WI38 (cell line): ENCODE results near the gene LIMCH1.

ENCODE experiments used
- H3K4me3 ChIP-seq: 2 replicates; pipeline ENCODE4 v1.5.1; 2011; ENCODE audit warnings: low read depth, mild to moderate bottlenecking, control low read depth, low read length
- TF ChIP-seq, protein P1 (sequence below): IDR thresholded peaks from 2 replicates; pipeline ENCODE4 v1.5.1; 2012; ENCODE audit warnings: low read depth, mild to moderate bottlenecking, control low read depth, low read length

The LIMCH1 gene

DNA sequence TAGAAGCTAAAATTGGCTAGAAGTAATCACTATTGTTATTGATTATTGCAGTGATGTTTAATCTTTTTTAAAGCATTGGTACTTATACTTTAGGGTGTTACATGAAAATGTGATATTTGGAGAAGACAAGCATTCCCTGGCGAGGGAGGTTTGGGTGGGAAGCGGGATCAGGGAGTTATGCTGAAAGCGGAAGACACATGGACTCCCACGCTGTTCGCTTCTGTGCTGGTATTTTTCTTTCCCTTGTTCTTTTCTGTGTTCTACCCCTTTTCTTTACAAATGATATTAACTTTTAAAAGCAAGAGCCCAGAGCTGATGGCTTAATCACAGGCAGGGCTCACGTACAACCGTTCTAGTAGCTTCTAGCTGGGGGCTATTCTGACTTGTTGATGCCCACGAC is 148.9 kb downstream of the LIMCH1 start:
- TF ChIP-seq, protein P1, sequence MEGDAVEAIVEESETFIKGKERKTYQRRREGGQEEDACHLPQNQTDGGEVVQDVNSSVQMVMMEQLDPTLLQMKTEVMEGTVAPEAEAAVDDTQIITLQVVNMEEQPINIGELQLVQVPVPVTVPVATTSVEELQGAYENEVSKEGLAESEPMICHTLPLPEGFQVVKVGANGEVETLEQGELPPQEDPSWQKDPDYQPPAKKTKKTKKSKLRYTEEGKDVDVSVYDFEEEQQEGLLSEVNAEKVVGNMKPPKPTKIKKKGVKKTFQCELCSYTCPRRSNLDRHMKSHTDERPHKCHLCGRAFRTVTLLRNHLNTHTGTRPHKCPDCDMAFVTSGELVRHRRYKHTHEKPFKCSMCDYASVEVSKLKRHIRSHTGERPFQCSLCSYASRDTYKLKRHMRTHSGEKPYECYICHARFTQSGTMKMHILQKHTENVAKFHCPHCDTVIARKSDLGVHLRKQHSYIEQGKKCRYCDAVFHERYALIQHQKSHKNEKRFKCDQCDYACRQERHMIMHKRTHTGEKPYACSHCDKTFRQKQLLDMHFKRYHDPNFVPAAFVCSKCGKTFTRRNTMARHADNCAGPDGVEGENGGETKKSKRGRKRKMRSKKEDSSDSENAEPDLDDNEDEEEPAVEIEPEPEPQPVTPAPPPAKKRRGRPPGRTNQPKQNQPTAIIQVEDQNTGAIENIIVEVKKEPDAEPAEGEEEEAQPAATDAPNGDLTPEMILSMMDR, result no peak
- H3K4me3 ChIP-seq, result no peak overlapping the region

DNA sequence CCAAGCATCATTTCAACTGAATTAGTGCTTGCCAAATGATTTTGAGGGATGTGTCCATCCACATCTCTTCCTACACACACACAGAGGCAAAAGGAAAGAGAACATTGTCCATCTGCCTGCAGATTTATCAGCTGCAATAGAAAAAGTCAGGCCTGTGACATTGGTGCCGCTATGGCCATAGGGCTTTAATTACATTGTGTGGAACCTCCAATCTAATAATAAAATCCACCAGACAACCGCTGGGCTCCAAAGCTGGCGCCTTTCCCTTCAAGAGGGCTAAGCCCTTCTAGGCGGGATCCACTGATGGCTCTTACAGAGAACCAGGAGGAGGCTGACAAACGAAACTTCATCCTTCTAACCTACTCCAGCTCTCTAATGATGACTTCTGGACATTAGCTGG is 150.0 kb downstream of the LIMCH1 start:
- TF ChIP-seq, protein P1, result no peak
- no peak overlapping the region for H3K4me3 ChIP-seq

DNA sequence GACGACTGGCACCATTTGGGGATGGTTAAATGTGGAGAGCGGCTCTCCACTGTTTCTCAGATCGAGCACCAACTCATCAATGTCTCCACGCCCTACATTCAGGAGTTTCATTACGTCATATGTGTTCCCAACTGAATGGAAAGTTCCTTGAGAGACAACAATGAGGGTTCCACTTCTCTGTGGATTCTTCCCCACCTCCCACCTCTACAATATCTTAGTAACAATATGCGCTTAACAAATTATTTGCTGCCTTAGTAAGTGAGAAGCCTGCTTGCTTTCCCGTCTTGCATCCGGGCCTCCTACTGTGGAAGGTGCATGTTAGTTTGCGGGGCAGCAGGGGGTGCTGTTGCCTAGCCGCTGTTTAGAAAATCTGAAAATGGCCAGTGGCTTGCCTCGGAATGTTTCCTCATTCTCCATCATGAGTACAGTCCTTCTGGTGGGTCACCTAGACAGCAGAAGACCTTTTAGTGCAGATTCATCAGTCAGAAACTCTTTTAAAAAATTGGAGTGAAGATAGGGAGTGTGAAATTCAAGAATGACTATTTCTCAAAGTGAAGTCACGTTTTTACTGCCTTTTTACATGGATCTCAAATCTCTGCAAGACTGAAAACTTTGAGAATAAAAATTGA is 154.9 kb downstream of the LIMCH1 start:
- TF ChIP-seq, protein P1, result peak; percentile 90
- no peak overlapping the region; the same call in 1 of the 2 replicates for H3K4me3 ChIP-seq

DNA sequence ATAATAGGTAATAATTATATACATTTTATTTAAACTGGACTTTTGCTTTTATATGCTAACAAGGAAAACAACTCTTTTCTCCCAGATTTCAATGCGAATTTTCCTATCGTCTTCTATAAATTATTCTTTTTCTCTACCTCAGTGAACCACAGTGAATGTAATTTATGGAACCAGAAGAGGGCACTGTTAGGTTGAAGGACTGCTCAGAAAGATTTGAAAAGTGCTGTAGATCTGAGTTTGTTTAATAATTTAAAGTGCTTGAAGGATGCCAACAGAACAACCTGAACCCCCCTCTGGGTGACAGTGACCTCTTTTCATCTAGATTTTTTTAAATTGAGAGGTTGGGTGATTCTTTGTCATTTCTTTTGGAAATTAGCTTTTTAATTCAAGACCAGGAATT is 155.7 kb downstream of the LIMCH1 start:
- H3K4me3 ChIP-seq, result no peak overlapping the region
- TF ChIP-seq, protein P1, result 0 out of 2 replicates have a peak, but pooled peaks have one; percentile 23

DNA sequence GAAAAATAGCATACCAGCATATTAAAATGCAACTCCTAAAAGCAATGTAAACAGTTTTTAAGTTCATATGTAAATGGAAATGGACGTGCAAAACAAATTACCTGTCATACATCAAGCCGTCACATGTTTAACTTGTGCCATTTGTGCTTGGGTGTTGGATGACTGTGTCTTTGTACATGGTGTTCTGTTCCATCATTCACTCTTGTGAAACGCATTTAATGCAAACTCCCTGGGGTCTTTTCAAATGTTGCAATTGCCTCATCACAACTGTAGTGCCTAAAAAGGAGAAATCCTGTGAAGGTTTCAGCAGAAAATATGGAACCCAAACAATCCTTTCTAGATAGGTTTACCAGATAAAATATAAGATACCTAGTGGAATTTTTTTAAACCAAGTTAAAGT is 158.2 kb downstream of the LIMCH1 start:
- TF ChIP-seq, protein P1, result no peak
- no peak overlapping the region for H3K4me3 ChIP-seq

DNA sequence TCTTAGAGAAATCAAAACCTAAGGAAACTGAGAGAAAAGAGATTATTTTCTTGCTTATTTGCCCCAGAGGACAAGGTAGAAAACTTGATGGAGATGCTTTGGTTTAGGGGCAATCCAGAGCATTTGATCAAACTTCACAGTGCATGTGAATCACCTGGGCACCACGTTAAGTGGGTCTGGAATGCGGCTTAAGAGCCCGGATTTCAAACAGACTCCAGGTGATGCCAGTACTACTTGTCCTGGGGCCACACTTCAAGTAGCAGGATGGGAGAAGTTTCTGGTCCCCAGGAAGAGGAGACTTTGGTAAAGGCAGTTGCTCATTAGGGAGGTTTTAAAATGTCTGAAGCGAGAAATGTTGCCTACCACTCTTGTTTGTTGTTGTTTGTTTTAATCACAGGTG is 158.8 kb downstream of the LIMCH1 start:
- TF ChIP-seq, protein P1, result no peak
- H3K4me3 ChIP-seq, result no peak overlapping the region

DNA sequence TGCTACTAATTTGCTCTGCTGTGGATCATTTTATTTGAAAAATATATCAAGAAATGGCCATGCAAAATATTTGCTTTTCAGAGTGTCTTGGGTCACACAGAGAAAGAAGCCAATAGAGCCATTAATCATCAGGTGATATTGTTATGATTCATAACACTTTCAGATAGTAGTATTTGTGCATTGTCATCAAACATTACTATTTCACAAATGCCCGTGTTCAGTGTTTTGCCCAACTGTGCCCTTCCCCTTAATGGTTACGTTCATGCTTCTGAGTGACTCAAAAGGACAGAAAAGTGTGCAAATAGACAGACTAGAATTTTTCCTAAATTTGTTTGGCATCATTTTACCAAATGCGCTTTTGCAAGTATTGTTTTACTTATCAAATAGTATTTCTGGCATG is 164.0 kb downstream of the LIMCH1 start:
- no peak overlapping the region for H3K4me3 ChIP-seq
- TF ChIP-seq, protein P1, result no peak
